SIG-M5 treated with dmso at 0.1 percent for 504 hours (cell line): ENCODE measurements around the gene TBX18.

Experiments
- DNase-seq: peaks from one replicate; lab custom pipeline; 2025; ENCODE audit not compliant: unreplicated experiment; lab: John Stamatoyannopoulos, UW

Gene TBX18

GRCh38 chr6:84749181-84749580, 15.2 kb downstream of the TBX18 start:
- no peak for DNase-seq

GRCh38 chr6:84748376-84748775, 16.0 kb downstream of the TBX18 start:
- no peak for DNase-seq

GRCh38 chr6:84743616-84744015, 20.8 kb downstream of the TBX18 start:
- no peak for DNase-seq

DNA sequence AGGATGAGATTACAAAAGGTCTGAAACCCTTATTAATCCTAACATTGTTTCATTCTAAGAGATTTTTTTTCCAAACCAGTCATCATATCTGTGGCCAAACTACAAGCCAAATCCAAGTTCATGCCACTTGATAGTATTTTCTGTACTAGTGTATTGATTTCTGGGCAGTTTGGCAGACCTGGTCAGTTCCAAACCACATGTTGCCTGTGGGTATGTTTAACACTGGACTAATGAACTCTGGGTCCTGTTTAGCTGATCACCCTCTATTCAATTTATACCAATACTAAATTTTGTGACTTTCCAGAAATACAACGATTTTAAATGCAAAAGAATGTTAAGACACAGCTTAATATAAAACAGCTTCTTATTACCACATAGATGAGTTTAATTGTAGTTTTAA, 24.0 kb downstream of the TBX18 start:
- DNase-seq, result no peak

GRCh38 chr6:84739866-84740208, 24.6 kb downstream of the TBX18 start:
- no peak for DNase-seq

- DNase-seq, result no peak
These were observed 25.2 kb downstream of the TBX18 start for GRCh38 chr6:84738996-84739865.

- no peak for DNase-seq
These were observed 30.5 kb downstream of the TBX18 start for GRCh38 chr6:84733889-84734288.

GRCh38 chr6:84731901-84732300, 32.5 kb downstream of the TBX18 start:
- DNase-seq, result no peak

DNA sequence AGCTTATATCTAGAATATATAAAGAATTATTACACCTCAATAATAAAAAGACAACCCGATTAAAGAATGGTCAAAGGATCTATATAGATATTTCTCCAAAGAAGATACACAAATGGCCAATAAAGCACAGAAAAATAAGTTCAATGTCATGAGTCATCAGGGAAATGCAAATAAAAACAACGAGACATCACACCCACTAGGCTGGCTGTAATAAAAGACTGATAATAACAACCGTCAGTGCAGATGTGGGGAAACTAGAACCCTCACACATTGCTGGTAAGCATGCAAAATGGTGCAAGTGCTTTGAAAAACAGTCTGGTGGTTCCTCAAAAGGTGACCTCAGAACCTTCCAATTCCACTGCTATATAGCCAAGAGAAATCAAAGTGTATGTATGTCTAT, 33.0 kb downstream of the TBX18 start:
- no peak for DNase-seq

- DNase-seq, result peak; percentile 15
These were observed 35.8 kb downstream of the TBX18 start for GRCh38 chr6:84728602-84729001.

GRCh38 chr6:84719152-84719551, 45.2 kb downstream of the TBX18 start:
- DNase-seq, result no peak

- no peak for DNase-seq
These were observed 46.1 kb downstream of the TBX18 start for GRCh38 chr6:84718038-84718955.

DNA sequence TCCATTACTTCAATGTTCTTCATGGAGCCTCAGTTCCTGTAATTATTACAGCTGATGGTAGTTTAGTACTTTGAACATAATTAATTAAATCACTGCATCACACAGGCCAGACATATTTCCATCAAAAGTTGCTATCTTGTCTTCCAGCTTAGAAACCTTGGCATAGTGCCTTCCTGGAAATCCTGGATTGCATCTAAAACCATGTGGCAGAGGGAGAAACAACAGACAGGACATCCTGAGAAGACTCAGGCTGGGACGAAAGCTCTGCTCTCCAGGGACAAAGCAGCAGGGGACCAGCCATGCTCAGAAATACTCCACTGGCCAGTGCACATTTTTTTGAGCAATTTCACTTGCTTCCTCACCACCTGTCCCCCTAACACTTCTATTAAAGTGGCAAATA, 55.3 kb downstream of the TBX18 start:
- DNase-seq, result no peak

GRCh38 chr6:84707171-84707570, 57.2 kb downstream of the TBX18 start:
- no peak for DNase-seq

DNA sequence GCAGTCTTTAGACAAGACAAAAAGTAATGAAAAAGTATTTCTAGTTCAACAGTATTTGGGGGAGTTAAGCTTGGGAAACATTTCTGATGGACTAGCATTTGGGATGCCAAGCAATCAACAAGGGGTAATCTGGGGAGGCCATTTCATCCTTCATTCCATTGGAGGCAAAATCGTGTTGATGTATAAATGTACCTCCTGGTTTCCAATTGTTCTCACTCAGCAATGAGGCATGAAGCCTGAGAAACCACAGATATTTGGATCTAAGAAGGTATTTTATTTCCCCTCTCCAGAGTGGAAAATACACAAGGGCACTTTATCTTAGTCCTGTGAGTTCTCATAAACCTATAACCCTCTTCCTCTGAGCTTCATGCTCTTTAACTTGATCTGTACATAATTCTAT, 68.2 kb downstream of the TBX18 start:
- DNase-seq, result no peak

GRCh38 chr6:84691978-84692623, 72.3 kb downstream of the TBX18 start:
- no peak for DNase-seq

DNA sequence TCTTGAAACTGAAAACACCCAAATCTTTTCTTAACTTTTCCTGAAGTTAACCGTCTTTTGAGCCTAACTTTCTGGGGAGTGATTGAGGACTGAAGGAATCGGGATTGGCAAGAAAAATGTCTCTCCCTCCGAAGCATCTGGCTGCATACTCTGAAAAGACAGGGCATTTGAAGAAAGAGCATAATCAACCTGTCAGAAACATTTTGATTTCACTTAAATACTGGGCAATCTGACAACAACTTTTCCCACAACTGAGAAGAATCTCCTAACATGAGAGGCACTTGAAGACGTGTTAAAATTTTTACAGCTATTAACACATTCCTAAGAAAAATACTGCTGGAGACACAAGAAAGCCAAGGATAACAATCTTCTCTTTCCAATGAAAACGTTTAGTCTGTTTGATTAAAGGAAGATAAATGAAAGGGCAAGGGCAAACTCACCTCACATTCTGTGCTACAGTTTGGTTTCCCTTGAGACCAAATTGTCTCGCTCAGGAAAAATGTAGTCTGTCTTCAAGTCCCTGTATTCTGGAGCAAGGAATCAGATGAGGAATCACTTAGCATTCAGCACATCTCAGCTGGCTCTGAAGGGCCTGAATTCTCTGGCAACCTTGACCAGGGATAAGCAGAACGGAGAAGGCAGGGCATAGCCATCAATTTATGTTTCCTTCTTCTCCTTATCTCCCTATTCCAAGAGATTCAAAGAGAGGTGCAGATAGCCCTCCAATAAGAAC, 76.1 kb downstream of the TBX18 start:
- DNase-seq, result no peak

DNA sequence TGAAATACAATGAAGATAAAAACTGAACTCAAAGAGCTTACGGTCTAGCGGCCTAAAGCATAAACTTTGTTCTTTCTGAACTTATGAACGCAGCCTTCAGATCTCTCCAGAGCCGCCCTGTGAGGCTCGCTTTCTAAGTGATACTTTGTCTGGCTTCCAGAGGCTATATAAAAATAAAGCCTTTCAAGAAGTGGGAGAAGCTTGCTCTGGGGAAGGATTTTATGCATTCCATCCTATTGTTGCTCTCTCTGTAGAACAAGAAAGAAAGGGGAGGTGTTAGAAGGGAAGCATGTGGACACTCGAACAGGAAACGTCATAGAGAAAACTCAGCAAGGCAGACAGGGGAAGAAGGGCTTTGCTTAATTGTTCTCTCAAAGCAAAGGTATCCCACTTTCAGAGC, 77.0 kb downstream of the TBX18 start:
- DNase-seq, result no peak

DNA sequence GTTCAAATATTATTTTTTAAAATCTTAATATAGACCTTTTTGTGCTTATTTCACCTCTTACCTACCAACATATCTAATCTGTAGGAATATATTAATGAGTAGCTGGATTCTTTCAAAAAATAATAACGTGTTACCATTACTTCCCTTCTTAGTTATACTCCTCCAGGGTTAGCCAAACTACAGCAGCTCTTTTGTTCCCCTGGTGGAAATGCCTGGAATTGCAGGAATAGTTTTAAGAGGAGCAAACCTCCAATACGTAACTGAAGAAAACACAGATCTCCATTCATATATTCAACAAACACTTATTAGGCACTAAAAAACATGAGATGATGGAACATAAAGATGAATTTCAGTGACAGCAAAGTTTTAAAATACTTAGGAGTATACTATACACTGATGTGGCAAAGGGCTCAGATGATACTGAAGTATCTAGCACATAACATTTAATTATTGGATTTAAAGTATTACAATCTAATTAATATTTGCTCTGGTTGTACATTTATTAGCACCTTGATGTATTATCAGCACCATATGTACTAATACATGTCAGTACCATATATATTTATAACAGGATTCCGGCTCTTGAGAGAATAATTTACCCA, 78.3 kb downstream of the TBX18 start:
- DNase-seq, result peak; percentile 7

DNA sequence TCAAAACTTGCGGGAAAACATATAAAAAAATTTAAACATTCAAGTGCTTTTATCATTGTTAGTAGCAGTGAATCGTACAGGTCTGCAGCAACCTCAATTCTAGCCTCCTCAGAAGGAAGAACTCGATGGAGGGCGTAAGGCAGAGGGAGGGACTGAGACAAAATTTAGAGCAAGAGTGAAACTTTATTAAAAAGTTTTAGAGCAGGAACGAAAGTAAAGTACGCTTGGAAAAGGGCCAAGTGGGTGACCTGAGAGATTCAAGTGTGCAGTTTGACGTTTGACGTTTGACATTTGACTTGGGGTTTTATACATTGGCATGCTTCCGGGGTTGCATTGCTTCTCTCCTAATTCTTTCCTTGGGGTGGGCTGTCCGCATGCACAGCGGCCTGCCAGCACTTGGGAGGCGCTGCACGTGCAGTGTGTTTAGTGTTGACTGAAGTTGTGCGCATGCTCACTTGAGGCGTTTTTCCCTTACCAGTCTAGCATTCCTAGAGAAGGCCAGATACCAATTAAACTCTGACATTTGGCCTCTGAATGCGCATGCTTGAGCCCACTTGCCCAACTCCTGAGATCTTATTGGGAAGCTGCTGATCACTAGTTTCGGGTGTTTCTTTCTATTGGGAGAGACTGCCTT, 82.6 kb downstream of the TBX18 start:
- no peak for DNase-seq
